ENCODE measurements around the gene HTR6.

DNA sequence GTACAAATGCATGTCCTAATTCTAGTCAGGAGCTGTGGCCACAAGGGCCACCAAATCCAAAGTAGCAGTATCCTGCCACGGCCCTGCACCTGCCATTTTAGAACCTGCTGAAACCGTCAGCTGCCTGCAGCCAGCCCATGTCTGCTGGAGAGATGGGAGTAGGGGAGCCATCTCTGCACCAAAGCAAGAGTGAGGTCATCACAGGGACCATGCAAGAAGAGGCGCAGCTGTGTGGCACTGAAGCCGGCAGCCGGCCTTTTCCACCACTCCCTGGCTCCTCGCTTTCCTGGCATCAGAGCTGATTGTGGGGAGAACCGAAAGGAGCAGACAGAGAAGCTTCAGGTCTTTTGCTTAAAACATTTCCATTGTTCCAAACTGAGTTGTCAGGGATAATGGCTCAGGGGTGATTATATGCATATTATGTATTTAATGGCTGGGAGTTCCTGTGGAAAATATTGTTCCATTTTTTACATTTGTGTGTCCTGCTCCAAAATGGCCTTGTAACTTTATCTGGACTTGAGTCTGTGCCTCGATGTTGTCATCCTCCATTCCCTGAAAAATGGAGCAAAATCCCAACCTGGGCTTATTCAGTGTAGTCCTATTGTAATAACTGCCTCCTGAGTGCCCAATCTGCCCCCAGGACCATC lies 39.3 kb upstream of the HTR6 start:
- TF ChIP-seq TAF1 (IDR thresholded peaks at IDR 0.05; ENCODE audit: low read depth, low read length) = no peak
- TF ChIP-seq POLR2A (IDR thresholded peaks at IDR 0.05; ENCODE audit: low read depth, low read length) = no peak
- no peak for TF ChIP-seq POLR2AphosphoS5 (IDR thresholded peaks at IDR 0.05; ENCODE audit: low read depth, low read length)
- no peak for TF ChIP-seq SPI1 (IDR thresholded peaks at IDR 0.05; ENCODE audit: low read depth, low read length)
- TF ChIP-seq POU2F2 (IDR thresholded peaks at IDR 0.05; ENCODE audit: low read depth, low read length) = no peak

All from GM12891 (cell line).